Measurements from ENCODE around the gene GYS1.
"Not testable (repeated sequence)": the region's sequence is repeated elsewhere in the genome, so short reads cannot be mapped to it uniquely, and the experiment has no call there.

Gene GYS1

DNA sequence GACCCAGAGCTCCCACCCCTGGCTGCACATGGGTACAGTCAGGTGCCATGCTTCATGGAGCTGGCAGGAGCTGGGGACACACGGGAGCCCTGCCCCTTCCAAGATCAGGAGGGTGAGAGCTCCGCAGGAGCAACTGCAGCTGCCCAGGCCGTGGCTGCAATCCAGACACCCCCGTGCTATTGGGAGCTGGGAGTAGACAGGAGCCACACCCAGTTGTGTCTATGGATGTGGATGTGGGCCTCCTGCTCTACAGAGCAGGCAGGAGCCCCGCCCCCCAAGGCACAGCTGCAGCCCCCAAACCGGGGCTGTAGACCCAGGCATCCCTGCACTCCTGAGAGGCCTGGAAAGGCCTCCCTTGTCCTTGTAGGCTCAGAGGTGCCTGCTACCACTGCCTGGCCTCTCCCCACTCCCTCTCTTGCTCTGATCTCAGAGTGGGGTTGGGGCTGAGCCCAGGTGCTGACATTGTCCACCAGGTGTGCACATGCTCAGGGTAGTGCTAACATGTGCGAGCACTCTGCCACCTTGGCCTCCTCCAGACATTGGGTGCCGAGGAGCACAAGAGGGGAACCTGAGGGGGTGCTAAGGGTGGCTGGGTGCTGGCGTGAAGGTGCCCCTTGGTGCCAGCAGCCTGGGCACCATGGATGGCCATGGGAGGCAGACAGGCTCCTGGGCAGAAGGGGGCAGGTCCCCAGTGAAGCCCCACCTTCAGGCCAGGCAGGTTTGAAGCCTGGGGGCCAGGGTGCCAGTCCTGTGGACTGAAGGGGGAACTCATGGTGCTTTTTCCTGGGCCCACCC, 46.4 kb downstream of the GYS1 start:
- DNase-seq (ENCODE audit: low read depth in 3 of 3, low spot score in 1 of 3) = no peak

DNA sequence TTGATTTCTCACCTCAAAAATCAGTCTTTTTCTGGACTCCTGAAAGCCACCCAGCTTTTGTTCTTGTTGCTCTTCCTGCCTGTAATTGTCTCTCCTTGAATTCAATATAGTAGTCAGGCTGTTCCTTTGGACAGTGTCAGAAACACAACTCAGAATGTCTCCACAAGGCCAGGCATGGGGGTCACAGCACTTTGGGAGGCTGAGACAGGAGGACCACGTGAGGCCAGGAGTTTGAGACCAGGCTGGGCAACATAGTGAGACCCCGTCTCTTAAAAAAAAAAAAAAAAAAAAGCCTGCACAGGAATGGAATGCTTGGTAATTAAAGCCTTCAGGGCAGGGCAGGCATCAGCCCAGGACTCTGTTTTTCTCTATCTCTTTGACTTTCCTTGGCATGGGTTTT, 47.3 kb downstream of the GYS1 start:
- no peak for DNase-seq (ENCODE audit: low read depth in 3 of 3, low spot score in 1 of 3)

DNA sequence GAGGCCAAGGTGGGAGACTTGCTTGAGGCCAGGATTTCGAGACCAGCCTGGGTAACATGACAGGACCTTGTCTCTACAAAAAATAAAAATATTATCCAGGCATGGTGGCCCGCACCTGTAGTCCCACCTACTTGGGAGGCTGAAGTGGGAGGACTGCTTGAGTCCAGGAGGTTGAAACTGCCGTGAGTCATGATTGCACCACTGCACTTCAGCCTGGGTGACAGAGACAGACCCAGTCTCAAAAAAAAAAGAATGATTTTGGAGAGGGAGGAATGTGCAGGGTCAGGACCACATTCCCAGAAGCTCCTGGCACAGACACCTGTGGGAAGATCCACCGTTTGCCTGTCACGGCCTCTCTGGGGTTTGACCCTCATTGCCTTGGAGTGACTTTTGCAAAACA, 47.7 kb downstream of the GYS1 start:
- DNase-seq (ENCODE audit: low read depth in 3 of 3, low spot score in 1 of 3) = no peak

DNA sequence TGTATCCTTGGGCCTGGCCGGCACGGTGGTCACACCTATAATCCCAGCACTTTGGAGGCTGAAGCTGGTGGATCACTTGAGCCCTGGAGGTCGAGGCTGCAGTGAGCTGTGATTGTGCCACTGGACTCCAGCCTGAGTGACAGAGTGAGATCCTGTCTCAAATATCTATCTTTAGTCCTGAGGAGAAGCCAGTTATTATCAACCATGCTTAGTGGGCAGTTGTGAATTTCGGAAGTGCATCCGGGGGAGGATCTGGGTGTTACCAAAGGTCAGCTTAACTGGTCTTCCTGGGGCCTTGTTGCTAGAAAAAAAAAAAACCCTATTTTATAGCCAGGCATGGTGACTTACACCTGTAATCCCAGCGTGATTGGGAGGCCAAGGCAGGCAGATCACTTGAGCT, 50.0 kb downstream of the GYS1 start:
- no peak for DNase-seq (ENCODE audit: low read depth in 3 of 3, low spot score in 1 of 3)

DNA sequence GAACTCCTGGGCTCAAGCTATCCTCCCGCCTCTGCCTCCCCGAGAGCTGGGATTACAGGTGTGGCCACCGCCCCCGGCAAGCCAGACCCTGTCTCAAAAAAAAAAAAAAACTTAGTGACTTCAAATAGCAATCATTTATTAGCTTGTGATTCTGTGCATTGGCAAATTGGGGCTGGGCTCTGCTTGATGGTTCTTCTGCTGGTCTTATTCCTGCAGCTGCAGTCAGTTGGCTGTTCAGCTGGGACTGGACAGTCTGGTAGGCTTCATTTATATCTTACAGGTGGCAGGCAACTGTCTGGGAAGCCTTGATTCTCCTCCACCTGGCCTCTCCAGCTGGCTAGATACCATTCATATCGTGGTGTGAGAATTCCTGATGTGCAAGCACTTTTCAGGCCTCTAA, 52.2 kb downstream of the GYS1 start:
- no peak for DNase-seq (ENCODE audit: low read depth in 3 of 3, low spot score in 1 of 3)

DNA sequence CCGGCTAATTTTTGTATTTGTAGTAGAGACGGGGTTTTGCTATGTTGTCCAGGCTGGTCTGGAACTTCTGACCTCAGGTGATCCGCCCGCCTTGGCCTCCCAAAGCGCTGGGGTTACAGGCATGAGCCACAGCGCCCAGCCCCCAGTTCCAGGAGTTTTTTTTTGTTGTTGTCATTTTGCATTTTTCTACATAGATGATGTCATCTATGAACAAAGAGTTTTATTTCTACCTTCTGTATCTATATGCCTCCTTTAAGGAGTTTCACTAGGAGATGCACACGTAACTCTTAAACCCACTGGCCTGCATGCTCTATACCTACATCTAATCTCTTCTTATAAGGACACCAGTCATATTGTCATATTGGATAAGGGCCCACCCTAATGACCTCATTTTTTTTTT, 54.9 kb downstream of the GYS1 start:
- no peak for DNase-seq (ENCODE audit: low read depth in 3 of 3, low spot score in 1 of 3)

DNA sequence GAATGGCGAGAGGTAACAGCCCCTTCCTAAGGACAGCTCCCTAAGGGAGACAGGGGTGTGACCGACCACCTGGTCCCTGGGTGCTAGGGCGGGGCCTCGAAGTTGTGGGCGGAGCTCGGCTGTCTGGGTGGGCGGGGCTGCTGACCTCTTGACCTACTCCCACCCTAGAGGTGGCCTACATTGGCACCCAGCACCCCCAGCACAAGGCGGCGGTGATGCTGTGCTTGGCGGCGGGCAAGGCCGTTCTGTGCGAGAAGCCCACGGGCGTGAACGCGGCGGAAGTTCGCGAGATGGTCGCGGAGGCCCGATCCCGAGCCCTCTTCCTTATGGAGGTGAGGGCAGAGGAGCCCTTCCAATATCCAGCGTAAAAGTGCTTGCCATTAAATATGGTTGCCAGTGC, 57.2 kb downstream of the GYS1 start:
- DNase-seq (ENCODE audit: low read depth in 3 of 3, low spot score in 1 of 3) = no peak

DNA sequence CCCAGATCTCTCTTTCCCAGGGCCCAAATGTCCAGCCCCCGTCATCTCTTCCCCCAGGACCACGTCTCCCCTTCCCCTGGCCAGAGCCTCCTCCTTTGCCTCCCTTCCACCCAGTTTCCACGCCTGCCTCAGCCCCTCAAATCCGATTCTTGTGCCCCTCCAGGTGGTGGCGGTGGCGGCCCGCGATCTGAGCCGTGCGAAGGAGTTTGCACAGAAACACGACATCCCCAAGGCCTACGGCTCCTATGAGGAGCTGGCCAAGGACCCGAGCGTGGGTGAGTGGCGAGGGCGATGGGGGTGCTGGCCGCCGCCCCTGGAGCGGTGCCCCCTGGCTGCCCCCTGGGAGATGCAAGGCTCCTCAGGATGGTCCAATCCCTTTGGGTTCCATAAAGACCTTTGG, 58.3 kb downstream of the GYS1 start:
- no peak for DNase-seq (ENCODE audit: low read depth in 3 of 3, low spot score in 1 of 3)

DNA sequence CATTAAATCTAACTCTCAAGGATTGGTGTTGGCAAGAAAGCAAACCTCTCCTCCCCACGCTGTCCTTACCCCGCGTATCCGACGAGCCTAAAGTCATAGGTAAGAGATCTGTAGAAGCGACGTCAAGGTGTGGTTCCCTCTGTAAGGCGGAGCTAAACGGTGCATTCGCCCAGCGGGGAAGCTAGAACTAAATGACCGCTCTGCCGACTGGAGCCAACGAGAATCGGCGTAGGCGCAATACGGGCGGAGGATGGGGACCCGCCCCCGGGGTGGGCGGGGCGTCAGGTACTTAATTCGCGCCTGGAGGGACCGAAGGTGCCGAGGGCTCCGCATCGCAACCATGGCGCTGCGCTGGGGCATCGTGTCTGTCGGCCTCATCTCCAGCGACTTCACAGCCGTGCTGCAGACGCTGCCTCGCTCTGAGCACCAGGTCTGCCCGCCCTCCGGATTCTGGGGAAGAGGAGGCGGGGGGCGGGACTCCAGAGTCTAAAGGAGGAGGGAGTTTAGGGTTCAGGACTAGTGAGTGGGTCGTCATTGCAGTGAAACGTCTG, 59.7 kb downstream of the GYS1 start, which contains the start of gene DHDH:
DHDH (plus strand) TSS at position 318 of the 551 bp plus-strand sequence; CDS start at position 341, 23 bp downstream.
- DNase-seq (ENCODE audit: low read depth in 3 of 3, low spot score in 1 of 3) = peak; percentile 60 to 66 (median 61)

DNA sequence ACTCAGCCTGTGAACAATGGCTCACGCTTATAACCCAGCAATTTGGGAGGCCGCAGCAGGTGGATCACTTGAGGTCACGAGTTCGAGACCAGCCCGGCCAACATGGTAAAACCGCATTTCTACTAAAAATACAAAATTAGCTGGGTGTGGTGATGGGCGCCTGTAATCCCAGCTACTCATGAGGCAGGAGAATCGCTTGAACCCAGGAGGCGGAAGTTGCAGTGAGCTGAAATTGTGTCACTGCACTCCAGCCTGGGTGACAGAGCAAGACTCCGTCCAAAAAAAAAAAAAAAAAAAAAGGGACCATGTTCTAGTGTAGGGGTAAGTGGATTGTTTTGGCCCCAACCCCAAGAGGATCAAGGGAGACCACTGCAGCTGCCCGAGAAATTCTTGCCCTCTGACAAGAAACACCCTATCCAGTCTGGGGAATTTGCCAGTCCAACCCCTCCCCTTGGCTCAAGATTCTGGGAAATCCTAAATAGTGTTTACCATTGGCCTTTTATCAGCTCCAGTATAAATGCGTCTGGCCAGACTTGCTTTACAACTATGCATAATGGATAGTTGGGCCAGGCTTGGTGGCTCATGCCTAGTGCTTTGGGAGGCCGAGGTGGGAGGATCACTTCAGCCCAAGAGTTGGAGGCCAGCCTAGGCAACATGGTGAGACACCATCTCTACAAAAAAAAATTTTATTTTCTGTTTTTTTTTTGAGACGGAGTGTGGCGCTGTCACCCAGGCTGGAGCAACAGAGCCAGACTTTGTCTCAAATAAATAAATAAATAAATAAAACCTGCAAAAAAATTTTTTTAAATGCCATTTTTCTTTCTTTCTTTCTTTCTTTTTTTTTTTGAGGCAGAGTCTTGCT, 64.7 kb downstream of the GYS1 start:
- no peak for DNase-seq (ENCODE audit: low read depth in 3 of 3, low spot score in 1 of 3)

DNA sequence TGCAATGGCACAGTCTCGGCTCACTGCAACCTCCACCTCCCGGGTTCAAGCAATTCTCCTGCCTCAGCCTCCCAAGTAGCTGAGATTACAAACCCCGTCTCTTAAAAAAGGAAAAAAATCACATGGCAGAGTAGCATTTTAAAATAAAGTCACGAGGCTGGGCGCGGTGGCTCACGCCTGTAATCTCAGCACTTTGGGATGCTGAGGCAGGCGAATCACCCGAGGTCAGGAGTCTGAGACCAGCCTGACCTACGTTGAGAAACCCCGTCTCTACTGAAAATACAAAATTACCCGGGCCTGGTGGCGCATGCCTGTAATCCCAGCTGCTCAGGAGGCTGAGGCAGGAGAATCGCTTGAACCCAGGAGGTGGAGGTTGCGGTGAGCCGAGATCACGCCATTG, 65.4 kb downstream of the GYS1 start:
- not testable (repeated sequence) for DNase-seq (ENCODE audit: low read depth in 3 of 3, low spot score in 1 of 3)

DNA sequence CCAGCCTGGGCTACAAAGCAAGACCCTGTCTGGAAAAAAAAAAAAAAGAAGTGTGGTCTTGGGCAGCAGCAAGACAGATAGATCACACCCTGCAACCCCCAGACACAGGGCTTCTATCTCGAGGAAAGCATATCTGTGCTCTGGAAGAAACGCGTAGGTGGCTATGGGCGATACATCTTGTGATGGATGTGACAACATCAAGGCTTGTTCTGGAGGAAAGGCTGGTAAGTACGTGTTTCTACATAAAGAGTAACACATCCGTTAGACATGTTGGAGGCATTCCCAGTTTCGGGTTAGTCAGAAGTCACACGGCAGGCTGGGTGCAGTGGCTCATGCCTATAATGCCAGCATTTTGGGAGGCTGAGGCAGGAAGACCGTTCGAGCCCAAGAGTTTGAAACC, 66.2 kb downstream of the GYS1 start:
- DNase-seq (ENCODE audit: low read depth in 3 of 3, low spot score in 1 of 3) = no peak

DNA sequence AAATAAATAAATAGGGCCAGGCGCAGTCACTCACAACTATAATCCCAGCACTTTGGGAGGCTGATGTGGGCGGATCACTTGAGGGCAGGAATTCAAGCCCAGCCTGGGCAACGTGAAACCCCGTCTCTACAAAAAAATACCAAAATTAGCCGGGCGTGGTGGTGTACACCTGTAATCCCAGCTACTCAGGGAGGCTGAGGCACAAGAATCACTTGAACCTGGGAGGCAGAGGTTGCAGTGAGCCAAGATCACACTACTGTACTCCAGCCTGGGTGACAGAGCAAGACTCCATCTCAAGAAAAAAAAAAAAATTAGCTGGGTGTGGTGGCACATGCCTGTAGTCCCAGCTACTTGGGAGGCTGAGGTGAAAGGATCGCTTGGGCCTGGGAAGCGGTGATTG, 67.2 kb downstream of the GYS1 start:
- DNase-seq (ENCODE audit: low read depth in 3 of 3, low spot score in 1 of 3) = not testable (repeated sequence)

DNA sequence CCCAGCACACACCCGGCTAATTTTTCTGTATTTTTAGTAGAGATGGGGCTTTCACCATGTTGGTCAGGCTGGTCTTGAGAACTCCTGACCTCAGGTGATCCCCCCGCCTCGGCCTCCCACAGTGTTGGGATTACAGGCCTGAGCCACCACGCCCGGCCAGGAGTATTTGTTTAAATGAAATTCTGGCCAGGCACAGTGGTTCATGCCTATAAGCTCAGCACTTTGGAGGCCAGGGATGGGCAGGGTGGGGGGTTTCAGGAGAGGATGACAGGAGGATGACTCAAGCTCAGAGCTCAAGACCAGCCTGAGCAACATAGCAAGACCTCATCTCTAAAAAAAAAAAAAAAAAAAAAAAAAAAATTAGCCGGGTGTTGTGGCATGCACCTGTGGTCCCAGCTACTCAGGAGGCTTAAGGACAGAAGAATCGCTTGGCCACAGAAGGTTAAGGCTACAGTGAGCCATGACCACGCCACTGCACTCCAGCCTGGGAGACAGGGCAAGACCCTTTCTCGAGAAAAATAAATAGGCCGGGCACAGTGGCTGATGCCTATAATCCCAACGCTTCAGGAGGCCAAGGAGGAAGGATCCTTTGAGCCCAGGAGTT, 67.8 kb downstream of the GYS1 start:
- no peak for DNase-seq (ENCODE audit: low read depth in 3 of 3, low spot score in 1 of 3)

DNA sequence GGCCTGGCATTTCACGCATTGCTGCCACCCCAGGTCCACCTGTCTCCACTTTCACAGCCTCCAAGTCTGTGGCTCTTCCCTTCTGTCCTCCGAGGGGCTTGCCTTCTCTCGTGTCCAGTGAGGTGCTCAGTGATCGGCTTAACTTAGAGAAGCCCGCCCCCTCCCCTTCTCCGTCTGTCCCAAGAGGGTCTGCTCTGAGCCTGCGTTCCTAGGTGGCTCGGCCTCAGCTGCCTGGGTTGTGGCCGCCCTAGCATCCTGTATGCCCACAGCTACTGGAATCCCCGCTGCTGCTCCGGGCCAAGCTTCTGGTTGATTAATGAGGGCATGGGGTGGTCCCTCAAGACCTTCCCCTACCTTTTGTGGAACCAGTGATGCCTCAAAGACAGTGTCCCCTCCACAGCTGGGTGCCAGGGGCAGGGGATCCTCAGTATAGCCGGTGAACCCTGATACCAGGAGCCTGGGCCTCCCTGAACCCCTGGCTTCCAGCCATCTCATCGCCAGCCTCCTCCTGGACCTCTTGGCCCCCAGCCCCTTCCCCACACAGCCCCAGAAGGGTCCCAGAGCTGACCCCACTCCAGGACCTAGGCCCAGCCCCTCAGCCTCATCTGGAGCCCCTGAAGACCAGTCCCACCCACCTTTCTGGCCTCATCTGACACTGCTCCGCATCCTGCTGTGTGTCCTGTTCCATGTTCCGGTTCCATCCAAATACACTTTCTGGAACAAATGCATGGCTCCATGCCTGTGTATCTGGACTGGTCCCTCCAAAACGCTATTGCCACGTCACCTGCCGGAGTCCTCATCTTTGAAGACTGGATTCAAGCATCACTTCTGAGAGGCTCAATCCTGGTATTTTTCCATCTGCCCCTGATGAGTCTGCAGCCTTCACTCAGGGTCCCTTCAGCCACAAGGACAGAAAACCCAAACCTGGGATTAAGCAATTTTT, 70.3 kb downstream of the GYS1 start:
- no peak for DNase-seq (ENCODE audit: low read depth in 3 of 3, low spot score in 1 of 3)

DNA sequence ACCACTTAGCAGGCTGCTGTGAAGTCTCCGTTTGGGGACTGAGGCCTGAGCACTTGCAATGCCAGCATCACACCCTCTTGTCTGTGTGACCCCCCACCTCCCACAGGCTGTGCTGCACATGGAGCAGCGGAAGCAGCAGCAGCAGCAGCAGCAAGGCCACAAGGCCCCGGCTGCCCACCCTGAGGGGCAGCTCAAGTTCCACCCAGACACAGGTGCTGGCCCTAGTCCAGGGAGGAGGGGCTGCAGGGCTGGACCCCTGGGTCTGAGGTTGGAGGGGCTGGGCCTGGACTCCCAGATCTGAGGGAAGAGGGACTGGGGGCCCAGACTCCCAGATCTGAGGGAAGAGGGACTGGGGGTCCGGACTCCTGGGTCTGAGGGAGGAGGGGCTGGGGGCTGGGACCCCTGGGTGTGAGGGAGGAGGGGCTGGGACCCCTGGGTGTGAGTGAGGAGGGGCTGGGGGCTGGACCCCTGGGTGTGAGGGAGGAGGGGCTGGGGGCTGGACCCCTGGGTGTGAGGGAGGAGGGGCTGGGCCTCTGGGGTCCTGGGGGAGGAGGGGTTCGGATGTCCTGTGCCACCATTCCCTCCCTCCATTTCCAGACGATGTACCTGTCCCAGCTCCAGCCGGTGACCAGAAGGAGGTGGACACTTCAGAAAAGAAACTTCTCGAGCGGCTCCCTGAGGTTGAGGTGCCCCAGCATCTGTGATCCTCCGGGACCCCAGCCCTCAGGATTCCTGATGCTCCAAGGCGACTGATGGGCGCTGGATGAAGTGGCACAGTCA, 71.2 kb downstream of the GYS1 start:
- no peak for DNase-seq (ENCODE audit: low read depth in 3 of 3, low spot score in 1 of 3)

DNA sequence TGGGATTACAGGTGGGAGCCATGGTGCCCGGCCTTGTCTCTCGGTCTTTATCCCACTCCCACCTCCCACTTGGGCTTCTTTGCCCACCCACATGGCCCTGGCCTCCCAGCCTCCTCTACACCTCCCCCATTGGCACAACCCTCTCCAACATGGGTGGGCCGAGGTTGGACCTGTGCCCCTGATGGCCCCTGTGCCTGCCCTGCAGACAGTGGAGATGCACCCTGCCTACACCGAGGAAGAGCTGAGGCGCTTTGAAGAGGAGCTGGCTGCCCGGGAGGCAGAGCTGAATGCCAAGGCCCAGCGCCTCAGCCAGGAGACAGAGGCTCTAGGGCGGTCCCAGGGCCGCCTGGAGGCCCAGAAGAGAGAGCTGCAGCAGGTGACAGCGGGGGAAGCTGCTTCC, 72.2 kb downstream of the GYS1 start:
- no peak for DNase-seq (ENCODE audit: low read depth in 3 of 3, low spot score in 1 of 3)

DNA sequence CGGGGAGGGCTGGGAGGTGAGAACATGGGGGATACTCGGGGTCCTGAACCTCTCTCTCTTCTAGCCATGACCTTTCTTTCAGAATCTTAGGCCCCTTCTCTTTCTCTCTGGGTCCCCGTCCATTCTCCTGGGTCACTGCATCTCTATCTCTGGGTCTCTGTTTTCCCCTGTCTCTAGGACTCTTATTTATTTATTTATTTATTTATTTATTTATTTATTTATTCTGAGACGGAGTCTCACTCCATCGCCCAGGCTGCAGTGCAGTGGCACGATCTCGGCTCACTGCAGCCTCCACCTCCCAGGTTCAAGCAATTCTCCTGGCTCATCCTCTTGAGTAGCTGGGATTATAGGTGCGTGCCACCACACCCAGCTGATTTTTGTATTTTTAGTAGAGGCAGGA, 73.8 kb downstream of the GYS1 start:
- DNase-seq (ENCODE audit: low read depth in 3 of 3, low spot score in 1 of 3) = not testable (repeated sequence)

DNA sequence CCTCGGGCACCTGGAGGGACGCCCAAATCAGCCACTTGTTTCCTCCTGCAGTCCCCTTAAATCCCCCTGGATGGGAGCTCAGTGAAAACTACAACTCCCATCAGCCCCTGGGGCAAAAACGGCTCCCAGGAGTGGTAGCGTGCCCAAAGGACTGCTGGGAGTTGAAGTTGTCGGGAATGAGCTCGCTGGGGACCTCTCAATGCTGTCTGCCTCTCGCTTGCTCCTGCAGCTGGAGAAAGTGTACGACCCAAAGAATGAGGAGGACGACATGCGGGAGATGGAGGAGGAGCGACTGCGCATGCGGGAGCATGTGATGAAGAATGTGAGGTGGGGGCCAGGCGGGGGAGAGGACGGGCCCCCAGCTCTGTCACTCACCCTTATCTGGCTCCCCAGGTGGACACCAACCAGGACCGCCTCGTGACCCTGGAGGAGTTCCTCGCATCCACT, 74.3 kb downstream of the GYS1 start:
- DNase-seq (ENCODE audit: low read depth in 3 of 3, low spot score in 1 of 3) = no peak

All from stimulated activated CD4-positive, alpha-beta T cell treated with anti-CD3 and anti-CD28 coated beads, TNF-alpha, amount 100 ng/mL, for 1 hour (primary cell).